Body of pancreas (tissue), 4 donors: ENCODE data around the gene CUEDC2. TPM values are rescaled to one million over a fixed set of nuclear protein-coding genes. Genes with fewer than 3 reads are reported as not detected.

Source experiments
- ATAC-seq: fragments of 150-250 bp; one replicate; pipeline ENCODE4 v1.9.1; 2016
- DNase-seq, 4 donors: peaks; one replicate each; pipeline ENCODE4 v3.0.0-alpha.2; 2019
- H3K27ac ChIP-seq, 4 donors: fragments of 200-600 bp; sonication (generic); 1 replicate in 3 of 4; 2 replicates in 1 of 4; pipeline versions ENCODE4 v1.5.1 to v1.6.1; 2016 to 2019; ENCODE audit warnings: mild to moderate bottlenecking in 1 of 4, mixed read lengths in 1 of 4, moderate library complexity in 1 of 4
- H3K27me3 ChIP-seq, 2 donors: fragments of 200-600 bp; sonication (generic); one replicate each; pipeline ENCODE4 v1.6.0; 2016; ENCODE audit warnings: mild to moderate bottlenecking in 1 of 2
- H3K36me3 ChIP-seq, 2 donors: fragments of 200-600 bp; sonication (generic); replicated peaks in 1 of 2; 2 replicates each; pipeline ENCODE4 v1.5.1; 2016; ENCODE audit warnings: low read depth in 2 of 2; ENCODE audit not compliant: insufficient read depth in 1 of 2
- H3K4me1 ChIP-seq: fragments of 200-600 bp; sonication (generic); one replicate; pipeline ENCODE4 v1.6.0; 2016
- H3K4me3 ChIP-seq, 2 donors: fragments of 200-600 bp; sonication (generic); 1 replicate in 1 of 2; 2 replicates in 1 of 2; pipeline ENCODE4 v1.5.1; 2016 to 2019
- H3K9me3 ChIP-seq, 3 donors: fragments of 200-600 bp; sonication (generic); 1 replicate in 2 of 3; 2 replicates in 1 of 3; pipeline ENCODE4 v1.5.1; 2016
- POLR2A ChIP-seq, 3 donors: fragments of 450-650 bp; IDR thresholded peaks; one replicate each; pipeline ENCODE4 v1.6.1; 2016; ENCODE audit warnings: antibody characterized with exemption in 3 of 3, mild to moderate bottlenecking in 2 of 3
- WGBS, 2 donors: methylation state at CpG; one replicate each; pipeline ENCODE4 v1.1.5; 2017; 5-methylcytosine and 5-hydroxymethylcytosine counted together
- intact Hi-C: fragments of 100-400 bp; cut with DNase I; formaldehyde crosslinking; loops from one replicate; pipeline ENCODE4 v1.15.1; 2023
- total RNA-seq, 2 donors: library from RNA; depleted of rRNA; stranded (reverse); fragments of >200 nt; gene quantifications; one replicate each; pipeline ENCODE4 v1.1.0, GENCODE V29; 2016
- TF ChIP-seq, protein P1 (sequence below), 7 experiments: fragments of 450-650 bp in 4 of 7; fragments of 200-600 bp in 3 of 7; sonication (generic) in 3 of 7; IDR thresholded peaks; one replicate each; pipeline ENCODE4 v1.5.1; 2016 to 2019; ENCODE audit warnings: antibody characterized with exemption in 7 of 7

CUEDC2 gene
- total RNA-seq, 2 donors from 2014 or later = 30.3 to 35.5 TPM

DNA sequence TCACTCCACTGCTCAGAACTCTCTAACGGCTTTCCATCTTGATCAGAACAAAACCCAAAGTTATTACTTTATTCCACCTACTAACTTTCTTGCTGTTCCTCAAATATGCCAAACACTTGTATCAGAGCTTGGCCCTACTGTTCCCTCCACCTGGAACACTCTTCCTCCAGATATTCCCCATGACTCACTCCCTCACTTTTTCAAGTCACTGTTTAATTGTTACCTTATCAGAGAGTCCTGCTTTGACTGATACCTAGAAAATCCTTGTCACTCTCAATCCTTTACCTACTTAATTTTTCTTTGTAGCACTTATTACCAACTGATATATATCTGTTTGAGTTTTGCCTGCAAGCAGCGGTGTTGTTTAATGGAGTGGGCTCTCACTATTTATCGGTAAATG is 42.5 kb downstream of the CUEDC2 start:
- Histone ChIP-seq H3K27me3 (no peaks in the 10 kb centered on the region), H3K4me1 (peaks cover 7% of the 10 kb centered on the region), H3K36me3 (no peaks in the 10 kb centered on the region), H3K27ac (no peak overlapping the region), H3K9me3 (no peaks in the 10 kb centered on the region), H3K4me3 (no peak overlapping the region)
- ATAC-seq (no peak), DNase-seq (no peak)
- no peak for TF ChIP-seq POLR2A (IDR thresholded peaks at IDR 0.05)
- TF ChIP-seq, protein P1, sequence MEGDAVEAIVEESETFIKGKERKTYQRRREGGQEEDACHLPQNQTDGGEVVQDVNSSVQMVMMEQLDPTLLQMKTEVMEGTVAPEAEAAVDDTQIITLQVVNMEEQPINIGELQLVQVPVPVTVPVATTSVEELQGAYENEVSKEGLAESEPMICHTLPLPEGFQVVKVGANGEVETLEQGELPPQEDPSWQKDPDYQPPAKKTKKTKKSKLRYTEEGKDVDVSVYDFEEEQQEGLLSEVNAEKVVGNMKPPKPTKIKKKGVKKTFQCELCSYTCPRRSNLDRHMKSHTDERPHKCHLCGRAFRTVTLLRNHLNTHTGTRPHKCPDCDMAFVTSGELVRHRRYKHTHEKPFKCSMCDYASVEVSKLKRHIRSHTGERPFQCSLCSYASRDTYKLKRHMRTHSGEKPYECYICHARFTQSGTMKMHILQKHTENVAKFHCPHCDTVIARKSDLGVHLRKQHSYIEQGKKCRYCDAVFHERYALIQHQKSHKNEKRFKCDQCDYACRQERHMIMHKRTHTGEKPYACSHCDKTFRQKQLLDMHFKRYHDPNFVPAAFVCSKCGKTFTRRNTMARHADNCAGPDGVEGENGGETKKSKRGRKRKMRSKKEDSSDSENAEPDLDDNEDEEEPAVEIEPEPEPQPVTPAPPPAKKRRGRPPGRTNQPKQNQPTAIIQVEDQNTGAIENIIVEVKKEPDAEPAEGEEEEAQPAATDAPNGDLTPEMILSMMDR (IDR thresholded peaks at IDR 0.05) = no peak
- intact Hi-C loops = loop anchor here (10.0 kb wide), 1 partner anchor 185 kb away; no protein-coding TSS in a partner anchor
- 81 to 84% methylated on average over 3 of the region's 3 CpGs for WGBS, 2 donors

DNA sequence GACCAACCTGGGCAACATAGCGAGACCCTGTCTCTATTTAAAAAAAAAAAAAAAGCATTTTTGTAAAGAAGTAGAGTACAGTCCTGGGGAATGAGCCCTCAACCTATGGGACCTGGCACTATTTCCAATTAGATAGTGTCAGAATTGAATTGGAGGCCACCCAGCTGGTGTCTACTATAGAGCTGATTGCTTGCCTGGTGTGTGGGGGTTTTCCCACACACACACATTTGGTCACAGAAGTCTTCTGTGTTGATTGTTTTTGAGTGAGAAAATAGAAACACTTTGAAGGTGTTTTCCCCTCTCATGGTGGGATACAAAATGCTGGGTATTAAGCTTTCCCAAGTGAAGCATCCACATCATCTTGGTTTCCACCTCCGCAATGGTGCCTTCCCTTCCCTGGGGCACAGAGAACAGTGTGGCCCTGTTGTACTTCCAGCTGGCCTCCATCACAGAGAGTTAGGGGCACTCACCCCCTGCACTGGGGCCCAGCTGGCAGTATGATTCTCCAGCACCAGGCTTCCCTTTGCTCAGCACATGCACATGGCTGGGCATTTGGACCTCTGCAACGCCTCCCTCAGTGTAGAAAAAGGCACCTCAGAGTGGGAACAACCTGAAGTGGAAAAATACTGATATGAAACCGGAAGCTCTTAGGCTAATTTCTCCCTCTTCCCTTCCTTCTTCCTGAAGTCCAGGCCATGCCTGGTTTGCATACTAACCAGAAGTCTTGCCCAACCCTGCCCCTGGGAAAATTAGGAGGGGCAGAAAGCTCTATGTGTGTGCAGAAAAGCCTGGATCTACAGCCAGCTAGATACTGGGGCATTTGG is 47.6 kb downstream of the CUEDC2 start:
- TF ChIP-seq, protein P1 (IDR thresholded peaks at IDR 0.05) = no peak
- TF ChIP-seq POLR2A (IDR thresholded peaks at IDR 0.05) = no peak
- Histone ChIP-seq H3K27ac (peak overlapping the region in 2 of 4 donors; percentile 49 to 59), H3K4me1 (no peaks in the 10 kb centered on the region), H3K27me3 (no peaks in the 10 kb centered on the region), H3K4me3 (no peak overlapping the region), H3K9me3 (no peaks in the 10 kb centered on the region), H3K36me3 (peaks cover 4 to 12% of the 10 kb centered on the region in 2 donors)
- intact Hi-C loops = loop anchor here (10.0 kb wide), 1 partner anchor 190 kb away; no protein-coding TSS in a partner anchor
- ATAC-seq (peak; percentile 65), DNase-seq (peak in 1 of 4 donors; percentile 42)
- WGBS, 2 donors = 59 to 60% methylated on average over 4 of the region's 4 CpGs

DNA sequence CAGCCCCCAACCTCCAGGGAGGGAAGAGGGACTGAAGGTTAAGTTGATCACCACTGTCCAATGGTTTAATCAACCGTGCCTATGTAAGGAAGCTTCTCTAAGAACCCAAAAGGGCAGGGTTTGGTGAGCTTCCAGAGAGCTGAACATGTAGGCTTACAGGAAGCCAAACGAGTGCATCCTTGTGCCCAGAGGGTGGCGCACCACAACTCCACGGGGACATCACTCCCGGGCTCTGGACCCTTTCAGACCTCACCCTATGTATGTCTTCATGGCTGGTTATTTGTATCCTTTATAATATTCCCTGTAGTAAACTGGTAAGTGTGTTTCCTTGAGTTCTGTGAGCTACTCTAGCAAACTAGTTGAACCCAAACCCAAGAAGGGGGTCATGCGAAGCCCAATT is 48.3 kb downstream of the CUEDC2 start:
- 50 to 66% methylated on average over 5 to 6 of the region's 6 CpGs for WGBS, 2 donors
- no peak overlapping the region for H3K4me3 ChIP-seq
- intact Hi-C loops = loop anchor here (10.0 kb wide), 1 partner anchor 191 kb away; no protein-coding TSS in a partner anchor
- no peak overlapping the region for H3K27ac ChIP-seq
- no peaks in the 10 kb centered on the region for H3K27me3 ChIP-seq
- TF ChIP-seq POLR2A (IDR thresholded peaks at IDR 0.05) = no peak
- TF ChIP-seq, protein P1 (IDR thresholded peaks at IDR 0.05) = no peak
- H3K36me3 ChIP-seq = peaks cover 4 to 16% of the 10 kb centered on the region in 2 donors
- no peak for DNase-seq
- no peaks in the 10 kb centered on the region for H3K9me3 ChIP-seq
- no peaks in the 10 kb centered on the region for H3K4me1 ChIP-seq
- no peak for ATAC-seq

DNA sequence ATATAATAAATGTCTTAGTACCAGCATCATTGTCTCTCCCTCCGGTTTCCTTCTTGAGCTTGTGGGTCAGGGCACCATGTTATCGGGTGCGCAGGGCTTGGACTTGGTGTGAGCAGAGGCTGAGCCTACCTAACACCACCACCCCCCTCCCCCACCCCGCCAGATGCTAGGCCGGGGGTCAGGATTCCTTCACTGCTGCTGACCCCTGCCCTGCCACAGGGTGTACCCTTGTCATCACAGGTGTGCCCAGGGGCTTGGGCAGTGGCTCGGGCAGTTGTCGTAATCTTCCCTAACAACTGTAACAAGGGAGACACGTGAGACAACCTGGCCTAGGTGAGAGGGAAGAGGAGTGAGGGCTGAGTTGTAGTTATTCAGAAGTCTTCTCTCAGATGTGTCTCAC is 49.5 kb downstream of the CUEDC2 start:
- H3K27me3 ChIP-seq = no peaks in the 10 kb centered on the region

More for the DNA sequence above, 49.5 kb downstream of the CUEDC2 start:
- ATAC-seq (no peak), DNase-seq (no peak)
- Histone ChIP-seq H3K9me3 (no peaks in the 10 kb centered on the region), H3K36me3 (peaks cover 4 to 20% of the 10 kb centered on the region in 2 donors), H3K4me1 (no peaks in the 10 kb centered on the region), H3K27ac (no peak overlapping the region), H3K4me3 (no peak overlapping the region)
- TF ChIP-seq POLR2A (IDR thresholded peaks at IDR 0.05) = no peak
- TF ChIP-seq, protein P1 (IDR thresholded peaks at IDR 0.05) = no peak
- intact Hi-C loops = loop anchor here (10.0 kb wide), 1 partner anchor 192 kb away; no protein-coding TSS in a partner anchor
- 90 to 98% methylated on average over 7 to 8 of the region's 8 CpGs for WGBS, 2 donors
